Activated naive CD4-positive, alpha-beta T cell treated with anti-CD3 and anti-CD28 coated beads, Interleukin-2, amount 50 U/mL, for 72 hours (primary cell): ENCODE data around the gene MTCH2. TPM values are rescaled to one million over a fixed set of nuclear protein-coding genes. Genes with fewer than 3 reads are reported as not detected.
"Not testable (repeated sequence)": the region's sequence is repeated elsewhere in the genome, so short reads cannot be mapped to it uniquely, and the experiment has no call there.

Source experiments
- ATAC-seq, 2 donors: fragments of 150-1000 bp; cut with Tn5 transposase; 2 replicates each; pipeline ENCODE4 v1.10.0; 2021; ENCODE audit warnings: mild to moderate bottlenecking in 2 of 2, moderate library complexity in 2 of 2
- DNase-seq, 2 donors: peaks; one replicate each; pipeline ENCODE4 v3.0.0; 2021 to 2022; ENCODE audit warnings: low spot score in 2 of 2
- H3K27ac Mint-ChIP-seq, 2 donors: one replicate each; pipeline ENCODE4 v1.8.0; 2022; ENCODE audit warnings: mild to moderate bottlenecking in 2 of 2, mixed read lengths in 2 of 2
- H3K36me3 Mint-ChIP-seq, 2 donors: one replicate each; pipeline ENCODE4 v1.8.0; 2022; ENCODE audit warnings: mixed read lengths in 2 of 2
- H3K9me3 Mint-ChIP-seq, 2 donors: one replicate each; pipeline ENCODE4 v1.8.0; 2022; ENCODE audit warnings: mixed read lengths in 2 of 2
- total RNA-seq, 2 donors: library from RNA; stranded (reverse); gene quantifications; one replicate each; pipeline ENCODE4 v1.2.3, GENCODE V29; 2022

The MTCH2 gene
- 100 to 1,000 TPM; 103 to 134 TPM for total RNA-seq

GRCh38 chr11:47642099-47642855 lies at the start of gene MTCH2:
Gene MTCH2, minus strand, starts transcription at chr11:47642559. Its CDS starts 94 bp downstream, at chr11:47642465.
- DNase-seq (peak; percentile 95 to 98), ATAC-seq (peak; percentile 91 to 93)
- peak within 1 kb of the TSS; percentile 99 to 100 for H3K27ac Mint-ChIP-seq
- no peaks in the 10 kb centered on the region for H3K9me3 Mint-ChIP-seq
- H3K36me3 Mint-ChIP-seq, result peaks cover 15 to 16% of the 10 kb centered on the region in 2 donors

- no peaks in the 10 kb centered on the region for H3K36me3 Mint-ChIP-seq
- ATAC-seq (no peak), DNase-seq (no peak)
- no peaks in the 10 kb centered on the region for H3K9me3 Mint-ChIP-seq
- H3K27ac Mint-ChIP-seq, result no peak overlapping the region
Observed at GRCh38 chr11:47691979-47692378, 49.6 kb upstream of the MTCH2 start.

- no peak for DNase-seq
- H3K27ac Mint-ChIP-seq, result no peak overlapping the region
- no peaks in the 10 kb centered on the region for H3K9me3 Mint-ChIP-seq
- H3K36me3 Mint-ChIP-seq, result no peaks in the 10 kb centered on the region
- ATAC-seq, result no peak
Observed at GRCh38 chr11:47689480-47689879, 47.1 kb upstream of the MTCH2 start.

GRCh38 chr11:47688991-47689390 lies 46.6 kb upstream of the MTCH2 start:
- ATAC-seq (no peak), DNase-seq (no peak)
- Mint-ChIP-seq H3K27ac (no peak overlapping the region), H3K9me3 (no peaks in the 10 kb centered on the region), H3K36me3 (no peaks in the 10 kb centered on the region)

- Mint-ChIP-seq H3K27ac (no peak overlapping the region), H3K9me3 (no peaks in the 10 kb centered on the region), H3K36me3 (no peaks in the 10 kb centered on the region)
- ATAC-seq (no peak), DNase-seq (no peak)
Observed at GRCh38 chr11:47688111-47688510, 45.8 kb upstream of the MTCH2 start.

GRCh38 chr11:47686704-47687103 lies 44.3 kb upstream of the MTCH2 start:
- H3K27ac Mint-ChIP-seq, H3K36me3 Mint-ChIP-seq, H3K9me3 Mint-ChIP-seq, ATAC-seq, DNase-seq: not testable (repeated sequence)

- ATAC-seq (no peak), DNase-seq (no peak)
- no peaks in the 10 kb centered on the region for H3K36me3 Mint-ChIP-seq
- H3K27ac Mint-ChIP-seq, result no peak overlapping the region
- H3K9me3 Mint-ChIP-seq, result no peaks in the 10 kb centered on the region
Observed at GRCh38 chr11:47686151-47686550, 43.8 kb upstream of the MTCH2 start.

GRCh38 chr11:47675851-47676250 lies 33.5 kb upstream of the MTCH2 start:
- H3K27ac Mint-ChIP-seq, result no peak overlapping the region
- ATAC-seq, result no peak
- no peak for DNase-seq
- H3K9me3 Mint-ChIP-seq, result no peaks in the 10 kb centered on the region
- no peaks in the 10 kb centered on the region for H3K36me3 Mint-ChIP-seq

GRCh38 chr11:47672283-47672730 lies 29.9 kb upstream of the MTCH2 start:
- no peaks in the 10 kb centered on the region for H3K36me3 Mint-ChIP-seq
- H3K9me3 Mint-ChIP-seq, result no peaks in the 10 kb centered on the region

GRCh38 chr11:47669856-47670255 lies 27.5 kb upstream of the MTCH2 start:
- H3K9me3 Mint-ChIP-seq, result no peaks in the 10 kb centered on the region
- no peaks in the 10 kb centered on the region for H3K36me3 Mint-ChIP-seq
- no peak for DNase-seq
- no peak overlapping the region for H3K27ac Mint-ChIP-seq
- no peak for ATAC-seq

More at GRCh38 chr11:47672283-47672730, 29.9 kb upstream of the MTCH2 start:
- no peak overlapping the region for H3K27ac Mint-ChIP-seq
- no peak for DNase-seq
- peak in 1 of 2 donors; percentile 59 for ATAC-seq

- Mint-ChIP-seq H3K27ac (no peak overlapping the region), H3K9me3 (no peaks in the 10 kb centered on the region), H3K36me3 (no peaks in the 10 kb centered on the region)
- DNase-seq (no peak), ATAC-seq (no peak)
Observed at GRCh38 chr11:47668665-47669064, 26.3 kb upstream of the MTCH2 start.

GRCh38 chr11:47667555-47667954 lies 25.2 kb upstream of the MTCH2 start:
- ATAC-seq, result no peak
- Mint-ChIP-seq H3K27ac (no peak overlapping the region), H3K36me3 (no peaks in the 10 kb centered on the region), H3K9me3 (no peaks in the 10 kb centered on the region)
- no peak for DNase-seq

GRCh38 chr11:47667135-47667534 lies 24.8 kb upstream of the MTCH2 start:
- DNase-seq (no peak), ATAC-seq (no peak)
- H3K36me3 Mint-ChIP-seq, result no peaks in the 10 kb centered on the region
- no peaks in the 10 kb centered on the region for H3K9me3 Mint-ChIP-seq
- no peak overlapping the region for H3K27ac Mint-ChIP-seq

- not testable (repeated sequence) for DNase-seq, H3K27ac Mint-ChIP-seq, H3K36me3 Mint-ChIP-seq, H3K9me3 Mint-ChIP-seq
- peak in 1 of 2 donors; percentile 6 for ATAC-seq
Observed at GRCh38 chr11:47664936-47665335, 22.6 kb upstream of the MTCH2 start.

- Mint-ChIP-seq H3K36me3 (no peaks in the 10 kb centered on the region), H3K9me3 (no peaks in the 10 kb centered on the region), H3K27ac (no peak overlapping the region)
- DNase-seq (no peak), ATAC-seq (no peak)
Observed at GRCh38 chr11:47661245-47661644, 18.9 kb upstream of the MTCH2 start.

- Mint-ChIP-seq H3K9me3 (no peaks in the 10 kb centered on the region), H3K36me3 (no peaks in the 10 kb centered on the region), H3K27ac (no peak overlapping the region)
- DNase-seq (no peak), ATAC-seq (no peak)
Observed at GRCh38 chr11:47659276-47659675, 16.9 kb upstream of the MTCH2 start.

GRCh38 chr11:47656260-47656885 lies 14.0 kb upstream of the MTCH2 start:
- DNase-seq, result no peak
- Mint-ChIP-seq H3K9me3 (peaks cover 9 to 12% of the 10 kb centered on the region in 2 donors), H3K36me3 (peaks cover 0 to 14% of the 10 kb centered on the region in 2 donors), H3K27ac (no peak overlapping the region)
- ATAC-seq, result no peak
